Liver (tissue), 9 donors: Measurements from ENCODE around the gene ABCA12. TPM values are rescaled to one million over a fixed set of nuclear protein-coding genes. Genes with fewer than 3 reads are reported as not detected.

Experiments used
- DNase-seq: peaks from one replicate; pipeline ENCODE4 v3.0.0-alpha.2; 2017; ENCODE audit warnings: low spot score
- H3K27ac ChIP-seq, 2 donors: one replicate each; pipeline ENCODE4 v1.7.0; 2013; ENCODE audit warnings: inconsistent platforms in 2 of 2, low read length in 2 of 2, control low read depth in 1 of 2, low read depth in 1 of 2, mild to moderate bottlenecking in 1 of 2
- H3K27me3 ChIP-seq, 4 donors: one replicate each; pipeline versions ENCODE4 v1.6.1 to v1.7.0; 2013; ENCODE audit warnings: low read length in 3 of 4, inconsistent platforms in 1 of 4, mild to moderate bottlenecking in 1 of 4, moderate library complexity in 1 of 4; ENCODE audit not compliant: control insufficient read depth in 4 of 4, insufficient read depth in 4 of 4
- H3K36me3 ChIP-seq, 4 donors: one replicate each; pipeline versions ENCODE4 v1.6.1 to v1.7.0; 2013; ENCODE audit warnings: low read length in 3 of 4, mild to moderate bottlenecking in 3 of 4, low read depth in 1 of 4, moderate library complexity in 1 of 4; ENCODE audit not compliant: control insufficient read depth in 4 of 4, insufficient read depth in 3 of 4
- H3K4me1 ChIP-seq, 4 donors: one replicate each; pipeline versions ENCODE4 v1.6.1 to v1.7.0; 2013; ENCODE audit warnings: low read length in 3 of 4, mild to moderate bottlenecking in 3 of 4, moderate library complexity in 1 of 4; ENCODE audit not compliant: control insufficient read depth in 4 of 4, insufficient read depth in 4 of 4
- H3K4me3 ChIP-seq, 3 donors: one replicate each; pipeline versions ENCODE4 v1.6.1 to v1.7.0; 2013; ENCODE audit warnings: low read length in 3 of 3, control low read depth in 1 of 3, low read depth in 1 of 3, mild to moderate bottlenecking in 1 of 3
- H3K9ac ChIP-seq, 2 donors: one replicate each; pipeline ENCODE4 v1.7.0; 2013; ENCODE audit warnings: low read length in 2 of 2, mild to moderate bottlenecking in 2 of 2, moderate library complexity in 2 of 2, control low read depth in 1 of 2, low read depth in 1 of 2
- H3K9me3 ChIP-seq, 4 donors: one replicate each; pipeline versions ENCODE4 v1.6.1 to v1.7.0; 2013; ENCODE audit warnings: low read length in 3 of 4; ENCODE audit not compliant: control insufficient read depth in 4 of 4
- ATF3 ChIP-seq: IDR thresholded peaks from 2 replicates; pipeline ENCODE4 v1.6.1; 2016; ENCODE audit warnings: antibody characterized with exemption
- CTCF ChIP-seq: fragments of 150-350 bp; IDR thresholded peaks from 2 replicates; pipeline ENCODE4 v1.5.1; 2017; ENCODE audit warnings: improper control_type of control experiment, low read depth, low read length; ENCODE audit not compliant: missing input control
- EGR1 ChIP-seq, 2 donors: IDR thresholded peaks; 2 replicates each; pipeline ENCODE4 v1.6.1; 2016 to 2018; ENCODE audit warnings: antibody characterized with exemption in 2 of 2, low read depth in 2 of 2
- FOXA1 ChIP-seq: IDR thresholded peaks from 2 replicates; pipeline ENCODE4 v1.6.1; 2016; ENCODE audit warnings: antibody characterized with exemption
- GABPA ChIP-seq, 2 donors: IDR thresholded peaks in 1 of 2; conservative IDR thresholded peaks in 1 of 2; 2 replicates each; pipeline ENCODE4 v1.6.1; 2016; ENCODE audit warnings: antibody characterized with exemption in 2 of 2, mild to moderate bottlenecking in 1 of 2, moderate library complexity in 1 of 2
- HNF4A ChIP-seq, 2 donors: conservative IDR thresholded peaks; 2 replicates each; pipeline ENCODE4 v1.6.1; 2016; ENCODE audit warnings: antibody characterized with exemption in 2 of 2, mild to moderate bottlenecking in 2 of 2
- HNF4G ChIP-seq: IDR thresholded peaks from 2 replicates; pipeline ENCODE4 v1.6.1; 2016; ENCODE audit warnings: antibody characterized with exemption
- JUND ChIP-seq, 2 donors: IDR thresholded peaks; 2 replicates each; pipeline ENCODE4 v1.6.1; 2016; ENCODE audit warnings: antibody characterized with exemption in 2 of 2
- MAX ChIP-seq: IDR thresholded peaks from 2 replicates; pipeline ENCODE4 v1.6.1; 2016; ENCODE audit warnings: antibody characterized with exemption
- NR2F2 ChIP-seq: IDR thresholded peaks from 2 replicates; pipeline ENCODE4 v1.6.1; 2016; ENCODE audit warnings: antibody characterized with exemption
- RAD21 ChIP-seq, 2 donors: IDR thresholded peaks; 2 replicates each; pipeline ENCODE4 v1.6.1; 2016; ENCODE audit warnings: antibody characterized with exemption in 2 of 2, mild to moderate bottlenecking in 2 of 2
- REST ChIP-seq: IDR thresholded peaks from 2 replicates; pipeline ENCODE4 v1.6.1; 2016; ENCODE audit warnings: antibody characterized with exemption, mild to moderate bottlenecking
- RXRA ChIP-seq, 2 donors: IDR thresholded peaks; 2 replicates each; pipeline ENCODE4 v1.6.1; 2017 to 2018; ENCODE audit warnings: antibody characterized with exemption in 2 of 2, mild to moderate bottlenecking in 1 of 2
- TAF1 ChIP-seq: conservative IDR thresholded peaks from 2 replicates; pipeline ENCODE4 v1.6.1; 2016; ENCODE audit warnings: antibody characterized with exemption, mild to moderate bottlenecking
- YY1 ChIP-seq: IDR thresholded peaks from 2 replicates; pipeline ENCODE4 v1.6.1; 2016; ENCODE audit warnings: antibody characterized with exemption, mild to moderate bottlenecking
- ZBTB33 ChIP-seq: IDR thresholded peaks from 2 replicates; pipeline ENCODE4 v1.6.1; 2016; ENCODE audit warnings: antibody characterized with exemption
- WGBS: extraction: QIAGEN DNeasy Blood & Tissue Kit; methylation state at CpG from one replicate; pipeline ENCODE4 v1.1.7; 2013; 5-methylcytosine and 5-hydroxymethylcytosine counted together
- polyA plus RNA-seq, 2 donors: library from polyadenylated mRNA; stranded (reverse) in 1 of 2; unstranded in 1 of 2; fragments of 200-250 nt in 1 of 2; fragments of >200 nt in 1 of 2; fragmentation: Nextera tagmentation in 1 of 2; extraction: Ambion mirVana in 1 of 2; gene quantifications; one replicate each; pipeline versions ENCODE4 v1.2.1 to v1.2.3, GENCODE V29; 2013 to 2015
- total RNA-seq, 2 donors: library from RNA; depleted of rRNA; stranded (reverse); fragments of >200 nt; gene quantifications; one replicate each; pipeline ENCODE4 v1.2.3, GENCODE V29; 2014
- donor health status: healthy.
- donor health status: healthy.
- donor health status: healthy.
- donor health status: healthy.
- donor health status: healthy.

Gene ABCA12
- total and polyA plus RNA-seq, 4 donors: 0.03 TPM; not detected in 3

GRCh38 chr2:215022910-215023309, 115.5 kb downstream of the ABCA12 start:
- no peaks in the 10 kb centered on the region for H3K36me3 ChIP-seq
- no peaks in the 10 kb centered on the region for H3K4me1 ChIP-seq
- no peak for DNase-seq
- 77% methylated on average over 2 of the region's 2 CpGs for WGBS
- H3K27me3 ChIP-seq: no peaks in the 10 kb centered on the region
- H3K9me3 ChIP-seq: no peaks in the 10 kb centered on the region
- no peak overlapping the region for H3K4me3 ChIP-seq
- no peak for TF ChIP-seq ZBTB33
- no peak for TF ChIP-seq GABPA (IDR thresholded peaks at IDR 0.05 in 1 of 2, conservative IDR thresholded peaks at IDR 0.05 in 1 of 2)
- TF ChIP-seq JUND (IDR thresholded peaks at IDR 0.05): no peak
- no peak for TF ChIP-seq HNF4A (conservative IDR thresholded peaks at IDR 0.05)
- no peak for TF ChIP-seq TAF1
- TF ChIP-seq RAD21 (IDR thresholded peaks at IDR 0.05): no peak
- no peak for TF ChIP-seq CTCF
- H3K9ac ChIP-seq: no peak overlapping the region
- no peak overlapping the region for H3K27ac ChIP-seq

GRCh38 chr2:215022418-215022817, 116.0 kb downstream of the ABCA12 start:
- no peaks in the 10 kb centered on the region for H3K27me3 ChIP-seq
- H3K9me3 ChIP-seq: no peaks in the 10 kb centered on the region
- H3K36me3 ChIP-seq: no peaks in the 10 kb centered on the region
- no peak overlapping the region for H3K27ac ChIP-seq
- no peak overlapping the region for H3K9ac ChIP-seq
- DNase-seq: no peak
- no peaks in the 10 kb centered on the region for H3K4me1 ChIP-seq
- no peak overlapping the region for H3K4me3 ChIP-seq
- TF ChIP-seq JUND (IDR thresholded peaks at IDR 0.05): no peak
- no peak for TF ChIP-seq HNF4G
- TF ChIP-seq CTCF: no peak
- TF ChIP-seq ATF3: no peak
- TF ChIP-seq EGR1 (IDR thresholded peaks at IDR 0.05; ENCODE audit: low read depth in 2 of 2): no peak
- no peak for TF ChIP-seq FOXA1
- TF ChIP-seq HNF4A (conservative IDR thresholded peaks at IDR 0.05): no peak
- no peak for TF ChIP-seq GABPA (IDR thresholded peaks at IDR 0.05 in 1 of 2, conservative IDR thresholded peaks at IDR 0.05 in 1 of 2)
- TF ChIP-seq RXRA (IDR thresholded peaks at IDR 0.05): no peak
- no peak for TF ChIP-seq MAX
- TF ChIP-seq REST: no peak
- TF ChIP-seq YY1: no peak
- no peak for TF ChIP-seq NR2F2
- WGBS: 47% methylated on average over 3 of the region's 3 CpGs
